ENCODE data around the gene SAAL1.

Gene SAAL1

DNA sequence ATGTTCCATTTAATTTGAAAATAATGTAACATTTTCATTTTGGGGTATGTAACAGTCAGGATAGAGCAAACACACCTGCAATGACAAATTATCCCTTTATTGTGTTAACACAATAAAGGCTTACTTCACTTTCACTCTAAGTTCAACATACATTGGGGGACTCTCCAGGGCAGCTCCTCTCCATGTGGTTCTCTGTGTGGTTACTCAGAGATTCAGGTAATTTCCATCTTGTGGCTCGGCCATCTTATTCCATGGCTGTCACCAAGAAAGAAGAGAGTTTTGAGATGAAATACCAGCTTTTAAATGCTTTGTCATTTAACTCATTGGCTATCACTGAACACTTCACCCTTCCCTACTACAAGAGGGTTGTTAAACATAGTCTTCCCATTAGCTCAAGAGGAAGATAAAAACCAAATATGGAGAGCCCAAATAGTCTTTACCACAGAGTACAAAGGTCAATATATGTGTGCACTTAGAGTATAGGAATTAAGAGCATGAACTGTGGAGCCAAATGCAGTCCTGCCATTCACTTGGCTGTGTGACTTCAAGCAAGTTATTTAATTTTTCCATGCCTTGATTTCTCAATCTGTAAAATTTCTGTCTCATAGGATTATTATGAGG lies 49.2 kb downstream of the SAAL1 start:
- POLR2A ChIA-PET, result no interaction called here
- no peak overlapping the region for H3K4me3 ChIP-seq (ENCODE audit: low read depth, low read length)
- CTCF ChIA-PET, result no interaction called here
- TF ChIP-seq OSR2 (tag by site-specific recombination; IDR thresholded peaks at IDR 0.05) (no peak), ZBTB20 (tag by site-specific recombination; IDR thresholded peaks at IDR 0.05) (no peak), SETDB1 (IDR thresholded peaks at IDR 0.05; ENCODE audit: insufficient read length, low read length) (no peak), SCRT2 (tag by site-specific recombination; IDR thresholded peaks at IDR 0.05) (no peak), ZNF112 (tag by site-specific recombination; IDR thresholded peaks at IDR 0.05) (no peak), ZNF266 (tag by site-specific recombination; IDR thresholded peaks at IDR 0.05; ENCODE audit: low read depth) (no peak), MZF1 (tag by site-specific recombination; IDR thresholded peaks at IDR 0.05; ENCODE audit: borderline replicate concordance) (no peak), KLF7 (tag by site-specific recombination; IDR thresholded peaks at IDR 0.05; ENCODE audit: borderline replicate concordance) (no peak), ZNF776 (tag by site-specific recombination; IDR thresholded peaks at IDR 0.05; ENCODE audit: borderline replicate concordance) (no peak)
- TF ChIP-seq, protein P1, sequence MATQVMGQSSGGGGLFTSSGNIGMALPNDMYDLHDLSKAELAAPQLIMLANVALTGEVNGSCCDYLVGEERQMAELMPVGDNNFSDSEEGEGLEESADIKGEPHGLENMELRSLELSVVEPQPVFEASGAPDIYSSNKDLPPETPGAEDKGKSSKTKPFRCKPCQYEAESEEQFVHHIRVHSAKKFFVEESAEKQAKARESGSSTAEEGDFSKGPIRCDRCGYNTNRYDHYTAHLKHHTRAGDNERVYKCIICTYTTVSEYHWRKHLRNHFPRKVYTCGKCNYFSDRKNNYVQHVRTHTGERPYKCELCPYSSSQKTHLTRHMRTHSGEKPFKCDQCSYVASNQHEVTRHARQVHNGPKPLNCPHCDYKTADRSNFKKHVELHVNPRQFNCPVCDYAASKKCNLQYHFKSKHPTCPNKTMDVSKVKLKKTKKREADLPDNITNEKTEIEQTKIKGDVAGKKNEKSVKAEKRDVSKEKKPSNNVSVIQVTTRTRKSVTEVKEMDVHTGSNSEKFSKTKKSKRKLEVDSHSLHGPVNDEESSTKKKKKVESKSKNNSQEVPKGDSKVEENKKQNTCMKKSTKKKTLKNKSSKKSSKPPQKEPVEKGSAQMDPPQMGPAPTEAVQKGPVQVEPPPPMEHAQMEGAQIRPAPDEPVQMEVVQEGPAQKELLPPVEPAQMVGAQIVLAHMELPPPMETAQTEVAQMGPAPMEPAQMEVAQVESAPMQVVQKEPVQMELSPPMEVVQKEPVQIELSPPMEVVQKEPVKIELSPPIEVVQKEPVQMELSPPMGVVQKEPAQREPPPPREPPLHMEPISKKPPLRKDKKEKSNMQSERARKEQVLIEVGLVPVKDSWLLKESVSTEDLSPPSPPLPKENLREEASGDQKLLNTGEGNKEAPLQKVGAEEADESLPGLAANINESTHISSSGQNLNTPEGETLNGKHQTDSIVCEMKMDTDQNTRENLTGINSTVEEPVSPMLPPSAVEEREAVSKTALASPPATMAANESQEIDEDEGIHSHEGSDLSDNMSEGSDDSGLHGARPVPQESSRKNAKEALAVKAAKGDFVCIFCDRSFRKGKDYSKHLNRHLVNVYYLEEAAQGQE (tag by site-specific recombination; IDR thresholded peaks at IDR 0.05), result no peak
- TF ChIP-seq, protein P2, sequence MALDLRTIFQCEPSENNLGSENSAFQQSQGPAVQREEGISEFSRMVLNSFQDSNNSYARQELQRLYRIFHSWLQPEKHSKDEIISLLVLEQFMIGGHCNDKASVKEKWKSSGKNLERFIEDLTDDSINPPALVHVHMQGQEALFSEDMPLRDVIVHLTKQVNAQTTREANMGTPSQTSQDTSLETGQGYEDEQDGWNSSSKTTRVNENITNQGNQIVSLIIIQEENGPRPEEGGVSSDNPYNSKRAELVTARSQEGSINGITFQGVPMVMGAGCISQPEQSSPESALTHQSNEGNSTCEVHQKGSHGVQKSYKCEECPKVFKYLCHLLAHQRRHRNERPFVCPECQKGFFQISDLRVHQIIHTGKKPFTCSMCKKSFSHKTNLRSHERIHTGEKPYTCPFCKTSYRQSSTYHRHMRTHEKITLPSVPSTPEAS (tag by site-specific recombination; IDR thresholded peaks at IDR 0.05), result no peak
- TF ChIP-seq, protein P3, sequence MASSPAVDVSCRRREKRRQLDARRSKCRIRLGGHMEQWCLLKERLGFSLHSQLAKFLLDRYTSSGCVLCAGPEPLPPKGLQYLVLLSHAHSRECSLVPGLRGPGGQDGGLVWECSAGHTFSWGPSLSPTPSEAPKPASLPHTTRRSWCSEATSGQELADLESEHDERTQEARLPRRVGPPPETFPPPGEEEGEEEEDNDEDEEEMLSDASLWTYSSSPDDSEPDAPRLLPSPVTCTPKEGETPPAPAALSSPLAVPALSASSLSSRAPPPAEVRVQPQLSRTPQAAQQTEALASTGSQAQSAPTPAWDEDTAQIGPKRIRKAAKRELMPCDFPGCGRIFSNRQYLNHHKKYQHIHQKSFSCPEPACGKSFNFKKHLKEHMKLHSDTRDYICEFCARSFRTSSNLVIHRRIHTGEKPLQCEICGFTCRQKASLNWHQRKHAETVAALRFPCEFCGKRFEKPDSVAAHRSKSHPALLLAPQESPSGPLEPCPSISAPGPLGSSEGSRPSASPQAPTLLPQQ (tag by site-specific recombination; IDR thresholded peaks at IDR 0.05), result no peak
- TF ChIP-seq, protein P4, sequence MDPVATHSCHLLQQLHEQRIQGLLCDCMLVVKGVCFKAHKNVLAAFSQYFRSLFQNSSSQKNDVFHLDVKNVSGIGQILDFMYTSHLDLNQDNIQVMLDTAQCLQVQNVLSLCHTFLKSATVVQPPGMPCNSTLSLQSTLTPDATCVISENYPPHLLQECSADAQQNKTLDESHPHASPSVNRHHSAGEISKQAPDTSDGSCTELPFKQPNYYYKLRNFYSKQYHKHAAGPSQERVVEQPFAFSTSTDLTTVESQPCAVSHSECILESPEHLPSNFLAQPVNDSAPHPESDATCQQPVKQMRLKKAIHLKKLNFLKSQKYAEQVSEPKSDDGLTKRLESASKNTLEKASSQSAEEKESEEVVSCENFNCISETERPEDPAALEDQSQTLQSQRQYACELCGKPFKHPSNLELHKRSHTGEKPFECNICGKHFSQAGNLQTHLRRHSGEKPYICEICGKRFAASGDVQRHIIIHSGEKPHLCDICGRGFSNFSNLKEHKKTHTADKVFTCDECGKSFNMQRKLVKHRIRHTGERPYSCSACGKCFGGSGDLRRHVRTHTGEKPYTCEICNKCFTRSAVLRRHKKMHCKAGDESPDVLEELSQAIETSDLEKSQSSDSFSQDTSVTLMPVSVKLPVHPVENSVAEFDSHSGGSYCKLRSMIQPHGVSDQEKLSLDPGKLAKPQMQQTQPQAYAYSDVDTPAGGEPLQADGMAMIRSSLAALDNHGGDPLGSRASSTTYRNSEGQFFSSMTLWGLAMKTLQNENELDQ (tag by site-specific recombination; IDR thresholded peaks at IDR 0.05; ENCODE audit: low read depth), result no peak
- TF ChIP-seq, protein P5, sequence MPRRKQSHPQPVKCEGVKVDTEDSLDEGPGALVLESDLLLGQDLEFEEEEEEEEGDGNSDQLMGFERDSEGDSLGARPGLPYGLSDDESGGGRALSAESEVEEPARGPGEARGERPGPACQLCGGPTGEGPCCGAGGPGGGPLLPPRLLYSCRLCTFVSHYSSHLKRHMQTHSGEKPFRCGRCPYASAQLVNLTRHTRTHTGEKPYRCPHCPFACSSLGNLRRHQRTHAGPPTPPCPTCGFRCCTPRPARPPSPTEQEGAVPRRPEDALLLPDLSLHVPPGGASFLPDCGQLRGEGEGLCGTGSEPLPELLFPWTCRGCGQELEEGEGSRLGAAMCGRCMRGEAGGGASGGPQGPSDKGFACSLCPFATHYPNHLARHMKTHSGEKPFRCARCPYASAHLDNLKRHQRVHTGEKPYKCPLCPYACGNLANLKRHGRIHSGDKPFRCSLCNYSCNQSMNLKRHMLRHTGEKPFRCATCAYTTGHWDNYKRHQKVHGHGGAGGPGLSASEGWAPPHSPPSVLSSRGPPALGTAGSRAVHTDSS (tag by site-specific recombination; IDR thresholded peaks at IDR 0.05), result no peak
- no peaks in the 10 kb centered on the region for H3K36me3 ChIP-seq (ENCODE audit: control insufficient read depth in 2 of 2, insufficient read depth in 1 of 2, low read length in 2 of 2)
- no peaks in the 10 kb centered on the region for H3K4me1 ChIP-seq (ENCODE audit: control insufficient read depth, insufficient read depth, low read length)
- H3K27ac ChIP-seq (ENCODE audit: extremely low read depth, low read depth, low read length), result no peak overlapping the region
- no peaks in the 10 kb centered on the region for H3K9me3 ChIP-seq (ENCODE audit: control insufficient read depth, insufficient read depth, low read depth, low read length)
